Karpas-422 (cell line): Measurements from ENCODE around the gene HOMER1. TPM values are rescaled to one million over a fixed set of nuclear protein-coding genes. Genes with fewer than 3 reads are reported as not detected.
"Not testable (repeated sequence)": the region's sequence is repeated elsewhere in the genome, so short reads cannot be mapped to it uniquely, and the experiment has no call there.

Experiments used
- DNase-seq: peaks from one replicate; pipeline ENCODE4 v3.0.0-alpha.2; 2015
- H2AFZ ChIP-seq: fragments of 200-600 bp; sonication (generic); 2 replicates; pipeline ENCODE4 v1.6.1; 2014; ENCODE audit warnings: antibody characterized with exemption, low read length, mixed read lengths
- H3K27ac ChIP-seq: fragments of 200-600 bp; sonication (generic); 2 replicates; pipeline ENCODE4 v1.5.1; 2014; ENCODE audit warnings: mild to moderate bottlenecking, low read length, moderate library complexity
- H3K27me3 ChIP-seq: fragments of 200-600 bp; sonication (generic); 2 replicates; pipeline ENCODE4 v1.6.1; 2014; ENCODE audit warnings: low read length, mixed read lengths
- H3K36me3 ChIP-seq: fragments of 200-600 bp; sonication (generic); 2 replicates; pipeline ENCODE4 v1.6.1; 2014; ENCODE audit warnings: low read length, mixed read lengths; ENCODE audit not compliant: insufficient read depth
- H3K4me1 ChIP-seq: fragments of 200-600 bp; sonication (generic); 2 replicates; pipeline ENCODE4 v1.6.1; 2014; ENCODE audit warnings: mild to moderate bottlenecking, low read length, mixed read lengths
- H3K4me2 ChIP-seq: fragments of 200-600 bp; sonication (generic); 2 replicates; pipeline ENCODE4 v1.6.1; 2014; ENCODE audit warnings: low read length, low read depth, mild to moderate bottlenecking; ENCODE audit not compliant: poor library complexity, severe bottlenecking
- H3K4me3 ChIP-seq: fragments of 200-600 bp; sonication (generic); 2 replicates; pipeline ENCODE4 v1.5.1; 2014; ENCODE audit warnings: mild to moderate bottlenecking, antibody characterized with exemption, low read length, mixed read lengths
- H3K79me2 ChIP-seq: fragments of 200-600 bp; sonication (generic); 2 replicates; pipeline ENCODE4 v1.6.1; 2014; ENCODE audit warnings: mild to moderate bottlenecking, low read length, mixed read lengths
- H3K9ac ChIP-seq: fragments of 200-600 bp; sonication (generic); 2 replicates; pipeline ENCODE4 v1.6.0; 2014; ENCODE audit warnings: low read length
- H3K9me2 ChIP-seq: fragments of 200-600 bp; sonication (generic), shearing (Covaris generic); replicated peaks from 2 replicates; pipeline ENCODE4 v1.6.0; 2014; ENCODE audit warnings: mild to moderate bottlenecking, low read length, moderate library complexity; ENCODE audit not compliant: insufficient read depth
- H3K9me3 ChIP-seq: fragments of 300-700, 200-600 bp; sonication (generic); 2 replicates; pipeline ENCODE4 v1.6.1; 2014; ENCODE audit warnings: low read length, mixed read lengths
- H4K20me1 ChIP-seq: fragments of 200-600 bp; sonication (generic); 2 replicates; pipeline ENCODE4 v1.6.1; 2014; ENCODE audit warnings: mild to moderate bottlenecking, antibody characterized with exemption, low read length, low read depth; ENCODE audit not compliant: insufficient read depth
- total RNA-seq: library from RNA; depleted of rRNA; stranded (reverse); fragments of >200 nt; shearing (Covaris generic); gene quantifications from 2 replicates; pipeline ENCODE4 v1.2.3, GENCODE V29; 2014; ENCODE audit warnings: low replicate concordance

The HOMER1 gene
- total RNA-seq, 1 experiment from 2014 or later = 1.1 TPM

- Histone ChIP-seq H2AFZ (no peak overlapping the region), H3K9me2 (no peaks in the 10 kb centered on the region), H3K36me3 (no peaks in the 10 kb centered on the region), H4K20me1 (no peaks in the 10 kb centered on the region), H3K27ac (no peak overlapping the region), H3K79me2 (no peaks in the 10 kb centered on the region), H3K4me3 (no peak overlapping the region), H3K9me3 (no peaks in the 10 kb centered on the region), H3K4me2 (no peak overlapping the region), H3K4me1 (no peaks in the 10 kb centered on the region), H3K27me3 (no peaks in the 10 kb centered on the region), H3K9ac (no peak overlapping the region)
- DNase-seq = no peak
Measured at GRCh38 chr5:79395296-79395695, 118.6 kb downstream of the HOMER1 start.

DNA sequence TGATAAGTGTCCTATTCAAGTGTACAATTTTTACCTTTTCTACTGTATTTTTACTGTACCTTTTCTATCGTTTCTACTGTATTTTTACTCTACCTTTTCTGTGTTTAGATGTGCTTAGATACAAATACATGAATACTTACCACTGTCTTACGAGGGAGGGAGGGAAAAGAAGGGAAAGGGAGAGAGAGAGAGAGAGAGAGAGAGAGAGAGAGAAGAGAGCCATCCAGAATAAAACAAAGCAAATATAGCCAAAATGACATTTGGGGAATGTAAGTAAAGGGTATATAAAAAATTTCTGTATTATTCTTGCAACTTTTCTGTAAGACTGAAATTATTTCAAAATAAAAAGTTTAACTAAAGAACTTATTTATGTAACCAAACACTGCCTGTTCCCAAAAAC is 121.2 kb downstream of the HOMER1 start:
- H2AFZ ChIP-seq = no peak overlapping the region
- H3K27ac ChIP-seq = no peak overlapping the region
- no peak overlapping the region for H3K9ac ChIP-seq
- H3K79me2 ChIP-seq = no peaks in the 10 kb centered on the region
- no peak for DNase-seq
- no peak overlapping the region for H3K4me2 ChIP-seq
- H3K27me3 ChIP-seq = no peaks in the 10 kb centered on the region
- no peaks in the 10 kb centered on the region for H3K4me1 ChIP-seq
- H3K9me2 ChIP-seq = no peaks in the 10 kb centered on the region
- no peak overlapping the region for H3K4me3 ChIP-seq
- H3K36me3 ChIP-seq = no peaks in the 10 kb centered on the region
- H3K9me3 ChIP-seq = no peaks in the 10 kb centered on the region
- no peaks in the 10 kb centered on the region for H4K20me1 ChIP-seq

- Histone ChIP-seq H3K9ac (no peak overlapping the region), H3K9me2 (no peaks in the 10 kb centered on the region), H3K27ac (no peak overlapping the region), H3K79me2 (no peaks in the 10 kb centered on the region), H3K4me1 (no peaks in the 10 kb centered on the region), H3K36me3 (no peaks in the 10 kb centered on the region), H3K9me3 (peaks cover 7% of the 10 kb centered on the region), H3K4me3 (no peak overlapping the region), H3K4me2 (no peak overlapping the region), H2AFZ (no peak overlapping the region), H4K20me1 (no peaks in the 10 kb centered on the region), H3K27me3 (no peaks in the 10 kb centered on the region)
- DNase-seq = no peak
Measured at GRCh38 chr5:79386679-79387078, 127.3 kb downstream of the HOMER1 start.

DNA sequence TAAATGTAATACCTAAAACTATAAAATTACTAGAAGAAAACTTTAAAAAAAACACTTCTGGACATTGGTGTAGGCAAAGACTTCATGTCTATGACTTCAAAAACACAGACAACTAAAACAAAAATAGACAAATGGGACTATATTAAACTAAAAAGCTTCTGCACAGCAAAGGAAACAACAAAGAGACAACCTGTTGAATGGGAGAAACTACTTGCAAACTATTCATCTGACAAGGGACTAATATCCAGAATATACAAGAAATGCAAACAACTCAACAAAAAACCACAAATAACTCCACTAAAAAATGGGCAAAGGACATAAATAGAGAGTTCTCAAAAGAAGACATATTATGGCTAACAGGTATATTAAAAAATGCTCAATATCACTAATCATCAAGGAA is 128.8 kb downstream of the HOMER1 start:
- not testable (repeated sequence) for H3K4me2 ChIP-seq, H3K4me3 ChIP-seq, H3K36me3 ChIP-seq, H4K20me1 ChIP-seq, H3K79me2 ChIP-seq, H3K9ac ChIP-seq, DNase-seq, H3K9me2 ChIP-seq, H3K27me3 ChIP-seq, H2AFZ ChIP-seq, H3K4me1 ChIP-seq, H3K27ac ChIP-seq
- peaks cover 17% of the 10 kb centered on the region for H3K9me3 ChIP-seq

DNA sequence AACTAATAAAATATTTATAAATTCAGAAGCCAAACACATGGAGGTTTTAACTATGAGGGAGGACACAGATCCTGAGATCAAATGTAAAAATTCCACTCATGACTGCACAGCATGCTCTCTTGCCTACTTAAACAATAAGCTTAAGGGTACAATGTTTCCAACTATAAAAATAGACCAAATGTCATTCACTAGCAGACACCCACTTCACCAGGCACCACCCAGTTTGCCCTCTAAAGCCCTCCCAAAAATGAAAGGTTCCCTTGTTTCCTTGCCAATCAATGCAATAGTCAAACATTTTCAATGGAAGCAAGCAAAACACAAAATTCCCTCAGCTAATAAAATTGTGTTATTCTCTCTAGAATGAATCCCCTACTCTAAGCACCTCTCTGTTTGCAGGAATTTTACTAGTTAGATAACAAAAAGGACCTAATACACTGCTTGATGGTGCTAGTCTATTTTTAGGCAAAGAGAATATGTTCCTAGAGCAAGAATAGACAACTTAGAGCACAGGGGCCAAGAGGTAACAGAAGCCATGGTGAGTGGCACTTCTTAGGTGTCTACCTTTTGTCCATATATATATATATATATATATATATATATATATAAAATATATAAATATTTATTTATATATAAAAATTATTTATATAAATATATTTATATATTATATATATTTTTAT is 135.3 kb downstream of the HOMER1 start:
- no peak overlapping the region for H3K9ac ChIP-seq
- H3K4me3 ChIP-seq = no peak overlapping the region
- H3K27me3 ChIP-seq = no peaks in the 10 kb centered on the region
- H2AFZ ChIP-seq = no peak overlapping the region
- no peaks in the 10 kb centered on the region for H3K4me1 ChIP-seq
- H4K20me1 ChIP-seq = no peaks in the 10 kb centered on the region
- no peak overlapping the region for H3K4me2 ChIP-seq
- H3K27ac ChIP-seq = no peak overlapping the region
- DNase-seq = no peak
- H3K9me3 ChIP-seq = peaks cover 17% of the 10 kb centered on the region
- no peaks in the 10 kb centered on the region for H3K36me3 ChIP-seq
- no peaks in the 10 kb centered on the region for H3K79me2 ChIP-seq
- H3K9me2 ChIP-seq = no peaks in the 10 kb centered on the region

- no peaks in the 10 kb centered on the region for H3K9me2 ChIP-seq
Measured at GRCh38 chr5:79357398-79357797, 156.5 kb downstream of the HOMER1 start.

DNA sequence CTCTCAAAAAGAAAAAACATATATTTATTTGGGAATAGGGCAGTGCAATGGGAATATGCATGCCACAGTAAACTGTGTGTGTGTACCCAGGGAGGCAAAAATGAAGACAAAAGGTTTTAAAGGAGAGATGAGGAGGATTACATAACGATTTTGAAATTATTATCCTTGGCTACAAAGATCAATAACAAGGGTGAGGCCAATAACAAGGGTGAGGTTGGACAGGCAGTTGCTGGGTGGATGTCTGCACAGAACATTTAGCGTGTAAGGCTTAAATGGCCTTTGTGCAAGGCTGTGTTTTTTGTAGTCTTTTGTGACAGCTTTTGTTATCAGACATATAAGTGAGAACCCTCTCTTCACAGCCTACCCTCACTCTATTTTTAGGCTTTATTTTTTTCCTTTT is 164.1 kb downstream of the HOMER1 start:
- no peaks in the 10 kb centered on the region for H3K9me3 ChIP-seq
- DNase-seq = no peak

More at GRCh38 chr5:79357398-79357797, 156.5 kb downstream of the HOMER1 start:
- no peak overlapping the region for H3K4me2 ChIP-seq
- no peak for DNase-seq
- no peak overlapping the region for H2AFZ ChIP-seq
- no peak overlapping the region for H3K4me3 ChIP-seq
- no peaks in the 10 kb centered on the region for H3K9me3 ChIP-seq
- H3K27me3 ChIP-seq = no peaks in the 10 kb centered on the region
- H3K9ac ChIP-seq = no peak overlapping the region
- H3K36me3 ChIP-seq = no peaks in the 10 kb centered on the region
- H3K4me1 ChIP-seq = no peaks in the 10 kb centered on the region
- H3K27ac ChIP-seq = no peak overlapping the region
- no peaks in the 10 kb centered on the region for H3K79me2 ChIP-seq
- no peaks in the 10 kb centered on the region for H4K20me1 ChIP-seq

GRCh38 chr5:79349047-79349446 is 164.9 kb downstream of the HOMER1 start:
- no peak overlapping the region for H3K9ac ChIP-seq
- no peaks in the 10 kb centered on the region for H4K20me1 ChIP-seq
- H3K4me2 ChIP-seq = no peak overlapping the region
- H3K9me3 ChIP-seq = no peaks in the 10 kb centered on the region
- H3K27me3 ChIP-seq = no peaks in the 10 kb centered on the region
- DNase-seq = no peak
- no peaks in the 10 kb centered on the region for H3K4me1 ChIP-seq
- no peaks in the 10 kb centered on the region for H3K36me3 ChIP-seq
- no peaks in the 10 kb centered on the region for H3K9me2 ChIP-seq
- H3K27ac ChIP-seq = no peak overlapping the region
- no peak overlapping the region for H3K4me3 ChIP-seq
- H2AFZ ChIP-seq = no peak overlapping the region
- no peaks in the 10 kb centered on the region for H3K79me2 ChIP-seq

More for the DNA sequence above, 164.1 kb downstream of the HOMER1 start:
- H2AFZ ChIP-seq = no peak overlapping the region
- no peaks in the 10 kb centered on the region for H4K20me1 ChIP-seq
- no peaks in the 10 kb centered on the region for H3K27me3 ChIP-seq
- no peak overlapping the region for H3K27ac ChIP-seq
- no peak overlapping the region for H3K4me3 ChIP-seq
- H3K9me2 ChIP-seq = no peaks in the 10 kb centered on the region
- no peak overlapping the region for H3K4me2 ChIP-seq
- no peaks in the 10 kb centered on the region for H3K36me3 ChIP-seq
- no peaks in the 10 kb centered on the region for H3K79me2 ChIP-seq
- H3K4me1 ChIP-seq = no peaks in the 10 kb centered on the region
- H3K9ac ChIP-seq = no peak overlapping the region
